Stimulated activated CD4-positive, alpha-beta T cell treated with anti-CD3 and anti-CD28 coated beads, Interleukin-1b, Interleukin-23, amount 100 ng/mL, for 48 hours (primary cell): ENCODE measurements around the gene CBL.
A peak's percentile ranks its signal among the peaks of the same experiment; 100 is the strongest.
"Not testable (repeated sequence)": the region's sequence is repeated elsewhere in the genome, so short reads cannot be mapped to it uniquely, and the experiment has no call there.

Experiments used
- DNase-seq: peaks from one replicate; pipeline ENCODE4 v3.0.0-alpha.2; 2020

Gene CBL

GRCh38 chr11:119218141-119218878, 12.2 kb downstream of the CBL start:
- peak; percentile 26 for DNase-seq

- no peak for DNase-seq
These were observed 16.2 kb downstream of the CBL start for GRCh38 chr11:119222308-119222707.

- no peak for DNase-seq
These were observed 16.8 kb downstream of the CBL start for GRCh38 chr11:119222891-119223290.

- DNase-seq = no peak
These were observed 17.7 kb downstream of the CBL start for GRCh38 chr11:119223856-119224255.

- not testable (repeated sequence) for DNase-seq
These were observed 22.6 kb downstream of the CBL start for GRCh38 chr11:119228535-119229287.

- DNase-seq = no peak
These were observed 23.1 kb downstream of the CBL start for GRCh38 chr11:119229288-119229672.

GRCh38 chr11:119229741-119230140, 23.6 kb downstream of the CBL start:
- no peak for DNase-seq

GRCh38 chr11:119236490-119236889, 30.4 kb downstream of the CBL start:
- DNase-seq = no peak

- DNase-seq = no peak
These were observed 30.8 kb downstream of the CBL start for GRCh38 chr11:119236891-119237290.

- DNase-seq = no peak
These were observed 31.4 kb downstream of the CBL start for GRCh38 chr11:119237515-119237914.

GRCh38 chr11:119248750-119249670, 42.9 kb downstream of the CBL start:
- no peak for DNase-seq

GRCh38 chr11:119249671-119250010, 43.5 kb downstream of the CBL start:
- no peak for DNase-seq

- no peak for DNase-seq
These were observed 45.0 kb downstream of the CBL start for GRCh38 chr11:119251114-119251513.

- DNase-seq = peak; percentile 79
These were observed 48.1 kb downstream of the CBL start for GRCh38 chr11:119254239-119254638.

- DNase-seq = no peak
These were observed 52.0 kb downstream of the CBL start for GRCh38 chr11:119258180-119258579.

- no peak for DNase-seq
These were observed 52.8 kb downstream of the CBL start for GRCh38 chr11:119258983-119259382.

- no peak for DNase-seq
These were observed 56.7 kb downstream of the CBL start for GRCh38 chr11:119262668-119263351.

GRCh38 chr11:119263352-119263940, 57.3 kb downstream of the CBL start:
- DNase-seq = no peak

GRCh38 chr11:119266063-119266462, 59.9 kb downstream of the CBL start:
- DNase-seq = no peak

GRCh38 chr11:119266517-119267255, 60.5 kb downstream of the CBL start:
- no peak for DNase-seq

- no peak for DNase-seq
These were observed 61.5 kb downstream of the CBL start for GRCh38 chr11:119267645-119268044.

- DNase-seq = no peak
These were observed 67.6 kb downstream of the CBL start for GRCh38 chr11:119273721-119274120.
